8988T (cell line): ENCODE data around the gene ARHGAP30.
"Not testable (repeated sequence)": the region's sequence is repeated elsewhere in the genome, so short reads cannot be mapped to it uniquely, and the experiment has no call there.

ENCODE experiments used
- DNase-seq: peaks from one replicate; pipeline ENCODE4 v3.0.0; 2011

ARHGAP30 gene

GRCh38 chr1:161068306-161069234 lies 1.1 kb downstream of the ARHGAP30 start:
- no peak for DNase-seq

- DNase-seq = no peak
Measured at GRCh38 chr1:161066694-161067093, 3.0 kb downstream of the ARHGAP30 start.

GRCh38 chr1:161065681-161066080 lies 4.0 kb downstream of the ARHGAP30 start:
- not testable (repeated sequence) for DNase-seq

GRCh38 chr1:161063936-161064335 lies 5.8 kb downstream of the ARHGAP30 start:
- not testable (repeated sequence) for DNase-seq

- no peak for DNase-seq
Measured at GRCh38 chr1:161061419-161061818, 8.3 kb downstream of the ARHGAP30 start.

GRCh38 chr1:161059293-161059692 lies 10.4 kb downstream of the ARHGAP30 start:
- no peak for DNase-seq

- DNase-seq = no peak
Measured at GRCh38 chr1:161054805-161055204, 14.9 kb downstream of the ARHGAP30 start.

- DNase-seq = no peak
Measured at GRCh38 chr1:161054232-161054631, 15.5 kb downstream of the ARHGAP30 start.

- no peak for DNase-seq
Measured at GRCh38 chr1:161052899-161053298, 16.8 kb downstream of the ARHGAP30 start.

GRCh38 chr1:161051219-161051618 lies 18.5 kb downstream of the ARHGAP30 start:
- no peak for DNase-seq

GRCh38 chr1:161048949-161049722 lies 20.6 kb downstream of the ARHGAP30 start:
- DNase-seq = no peak

- no peak for DNase-seq
Measured at GRCh38 chr1:161047436-161048420, 22.0 kb downstream of the ARHGAP30 start.

GRCh38 chr1:161046605-161047228 lies 23.0 kb downstream of the ARHGAP30 start:
- DNase-seq = no peak

- DNase-seq = peak; percentile 88
Measured at GRCh38 chr1:161045736-161046604, 23.7 kb downstream of the ARHGAP30 start, which contains the start of gene USF1. USF1 (minus strand) TSS chr1:161045977; CDS start chr1:161043275, 2,702 bp downstream.

GRCh38 chr1:161044908-161045735 lies 24.6 kb downstream of the ARHGAP30 start:
- DNase-seq = peak; percentile 66

- no peak for DNase-seq
Measured at GRCh38 chr1:161044535-161044907, 25.2 kb downstream of the ARHGAP30 start.

GRCh38 chr1:161039546-161039945 lies 30.1 kb downstream of the ARHGAP30 start:
- DNase-seq = no peak

GRCh38 chr1:161039154-161039545 lies 30.5 kb downstream of the ARHGAP30 start:
- DNase-seq = no peak

GRCh38 chr1:161038523-161039153 lies 31.1 kb downstream of the ARHGAP30 start, which contains the start of gene TSTD1:
TSTD1 (minus strand) TSS chr1:161038964; CDS start chr1:161038889, 75 bp downstream.
- no peak for DNase-seq
